B cell (primary cell): Measurements from ENCODE around the gene EGFL6. TPM values are rescaled to one million over a fixed set of nuclear protein-coding genes. Genes with fewer than 3 reads are reported as not detected.
"Not testable (repeated sequence)": the region's sequence is repeated elsewhere in the genome, so short reads cannot be mapped to it uniquely, and the experiment has no call there.

Experiments
- ATAC-seq: fragments of 200-7000 bp; cut with Tn5 transposase; one replicate; pipeline ENCODE4 v1.10.0; 2021; ENCODE audit warnings: low read depth, mild to moderate bottlenecking, moderate number of reproducible peaks, moderate library complexity
- CTCF ChIA-PET: fragments of 350-600 bp; sonication (Branson Sonifier 250); formaldehyde crosslinking; loops from one replicate; lab custom pipeline; 2021; ENCODE audit warnings: antibody characterized with exemption, inconsistent platforms; lab: Charles Lee
- POLR2A ChIA-PET: fragments of 350-600 bp; sonication (Branson Sonifier 250); formaldehyde crosslinking; loops from one replicate; lab custom pipeline; 2021; ENCODE audit warnings: antibody characterized with exemption; lab: Charles Lee
- DNase-seq: peaks from one replicate; pipeline ENCODE4 v3.0.0; 2013
- H2AFZ ChIP-seq: 2 replicates; pipeline ENCODE4 v1.6.1; 2012; ENCODE audit warnings: mild to moderate bottlenecking, low read depth, low read length; ENCODE audit not compliant: insufficient read depth, poor library complexity, severe bottlenecking
- H3K27ac ChIP-seq, 2 donors: 1 replicate in 1 of 2; 2 replicates in 1 of 2; pipeline ENCODE4 v1.5.1; 2012 to 2013; ENCODE audit warnings: low read length in 2 of 2, mild to moderate bottlenecking in 2 of 2, moderate library complexity in 1 of 2
- H3K27me3 ChIP-seq, 4 experiments: fragments of 200-600 bp in 1 of 4; sonication (generic) in 1 of 4; replicated peaks in 1 of 4; 1 replicate in 2 of 4; 2 replicates in 2 of 4; pipeline versions ENCODE4 v1.6.1 to v1.7.0; 2013 to 2016; ENCODE audit warnings: low read length in 3 of 4, mild to moderate bottlenecking in 2 of 4, mixed read lengths in 1 of 4, moderate library complexity in 1 of 4; ENCODE audit not compliant: insufficient read depth in 4 of 4, control insufficient read depth in 3 of 4; ENCODE audit errors: control extremely low read depth in 1 of 4
- H3K36me3 ChIP-seq, 2 experiments: replicated peaks in 1 of 2; 1 replicate in 1 of 2; 2 replicates in 1 of 2; pipeline versions ENCODE4 v1.6.1 to v1.7.1; 2013; ENCODE audit warnings: low read length in 1 of 2; ENCODE audit not compliant: insufficient read depth in 2 of 2, control insufficient read depth in 1 of 2; ENCODE audit errors: control extremely low read depth in 1 of 2, extremely low read depth in 1 of 2
- H3K4me1 ChIP-seq, 2 donors: fragments of 200-600 bp in 1 of 2; sonication (generic) in 1 of 2; 1 replicate in 1 of 2; 2 replicates in 1 of 2; pipeline versions ENCODE4 v1.5.1 to v1.6.1; 2013 to 2017; ENCODE audit warnings: low read length in 2 of 2; ENCODE audit not compliant: control insufficient read depth in 2 of 2, insufficient read depth in 2 of 2
- H3K4me2 ChIP-seq: replicated peaks from 2 replicates; pipeline ENCODE3; 2012; ENCODE audit warnings: mild to moderate bottlenecking, low read depth, low read length; ENCODE audit not compliant: poor library complexity, severe bottlenecking
- H3K4me3 ChIP-seq, 5 experiments: fragments of 200-600 bp in 1 of 5; sonication (generic) in 1 of 5; 1 replicate in 3 of 5; 2 replicates in 2 of 5; pipeline versions ENCODE4 v1.5.1 to v1.7.0; 2011 to 2016; ENCODE audit warnings: low read length in 4 of 5, mild to moderate bottlenecking in 4 of 5, low read depth in 2 of 5, control low read depth in 1 of 5, moderate library complexity in 1 of 5; ENCODE audit not compliant: insufficient read depth in 1 of 5; ENCODE audit errors: control extremely low read depth in 1 of 5, extremely low read depth in 1 of 5
- H3K79me2 ChIP-seq: fragments of 200-600 bp; sonication (generic); one replicate; pipeline ENCODE4 v1.6.0; 2016; ENCODE audit warnings: low read length; ENCODE audit not compliant: control insufficient read depth, insufficient read depth
- H3K9ac ChIP-seq: fragments of 200-600 bp; sonication (generic); 2 replicates; pipeline ENCODE4 v1.6.1; 2017; ENCODE audit warnings: mild to moderate bottlenecking, low read length, moderate library complexity
- H3K9me3 ChIP-seq, 3 donors: one replicate each; pipeline versions ENCODE4 v1.6.1 to v1.7.1; 2013; ENCODE audit warnings: low read length in 2 of 3; ENCODE audit not compliant: control insufficient read depth in 2 of 3, insufficient read depth in 1 of 3; ENCODE audit errors: control extremely low read depth in 1 of 3
- H4K20me1 ChIP-seq: 2 replicates; pipeline ENCODE4 v1.6.0; 2012; ENCODE audit warnings: mild to moderate bottlenecking, low read length; ENCODE audit not compliant: insufficient read depth, control insufficient read depth, poor library complexity, severe bottlenecking
- H3K27ac Mint-ChIP-seq: one replicate; pipeline ENCODE4 v1.8.0; 2021; ENCODE audit warnings: mixed read lengths
- H3K27me3 Mint-ChIP-seq: one replicate; pipeline ENCODE4 v1.8.0; 2021; ENCODE audit warnings: mixed read lengths
- H3K4me1 Mint-ChIP-seq: one replicate; pipeline ENCODE4 v1.8.0; 2021; ENCODE audit warnings: mixed read lengths
- H3K4me3 Mint-ChIP-seq: one replicate; pipeline ENCODE4 v1.8.0; 2021; ENCODE audit warnings: mixed read lengths
- H3K9me3 Mint-ChIP-seq: one replicate; pipeline ENCODE4 v1.8.0; 2022; ENCODE audit warnings: mixed read lengths; ENCODE audit not compliant: insufficient read depth
- CTCF ChIP-seq: fragments of 200-600 bp; IDR thresholded peaks from one replicate; pipeline ENCODE4 v1.8.0; 2022; ENCODE audit warnings: antibody characterized with exemption, mild to moderate bottlenecking
- EZH2 ChIP-seq: IDR thresholded peaks from 2 replicates; pipeline ENCODE4 v1.6.1; 2012; ENCODE audit warnings: borderline replicate concordance, low read depth, mild to moderate bottlenecking, moderate library complexity, low read length; ENCODE audit not compliant: insufficient read depth, poor library complexity, severe bottlenecking
- WGBS: methylation state at CpG from one replicate; pipeline ENCODE4 v1.1.5; 2013; ENCODE audit warnings: missing lambda C conversion rate; ENCODE audit not compliant: insufficient coverage; 5-methylcytosine and 5-hydroxymethylcytosine counted together
- intact Hi-C: fragments of 100-400 bp; cut with micrococcal nuclease; formaldehyde crosslinking; loops from one replicate; pipeline ENCODE4 v1.10.0; 2022
- polyA plus RNA-seq: library from polyadenylated mRNA; depleted of rRNA; stranded (reverse); fragments of >200 nt; gene quantifications from 2 replicates; pipeline ENCODE4 v1.2.3, GENCODE V29; 2012
- total RNA-seq, 2 donors: library from RNA; stranded (reverse); fragments of 120-200 nt in 1 of 2; gene quantifications; 1 replicate in 1 of 2; 2 replicates in 1 of 2; pipeline versions ENCODE4 v1.2.3 to v1.2.4, GENCODE V29; 2013 to 2022

EGFL6 gene
- total and polyA plus RNA-seq, 2 donors (not counting 1 experiment from before 2014, with no cell fraction given): not detected

GRCh38 chrX:13667919-13668318, 98.5 kb downstream of the EGFL6 start:
- Histone ChIP-seq H3K9ac (no peak overlapping the region), H3K9me3 (no peaks in the 10 kb centered on the region), H2AFZ (no peak overlapping the region), H3K4me1 (no peaks in the 10 kb centered on the region), H4K20me1 (no peaks in the 10 kb centered on the region), H3K27me3 (no peaks in the 10 kb centered on the region), H3K4me3 (no peak overlapping the region), H3K27ac (no peak overlapping the region), H3K36me3 (peaks cover 0 to 21% of the 10 kb centered on the region in 2 experiments), H3K79me2 (no peaks in the 10 kb centered on the region), H3K4me2 (no peak overlapping the region)
- TF ChIP-seq CTCF: no peak
- no peak for TF ChIP-seq EZH2
- POLR2A ChIA-PET: no interaction called here
- H3K4me1 Mint-ChIP-seq: peaks cover 17% of the 10 kb centered on the region
- no peaks in the 10 kb centered on the region for H3K9me3 Mint-ChIP-seq
- no peak overlapping the region for H3K27ac Mint-ChIP-seq
- intact Hi-C loops: no loop called here
- no peak for DNase-seq
- CTCF ChIA-PET: no interaction called here
- ATAC-seq: no peak
- H3K27me3 Mint-ChIP-seq: no peaks in the 10 kb centered on the region
- no peak overlapping the region for H3K4me3 Mint-ChIP-seq

DNA sequence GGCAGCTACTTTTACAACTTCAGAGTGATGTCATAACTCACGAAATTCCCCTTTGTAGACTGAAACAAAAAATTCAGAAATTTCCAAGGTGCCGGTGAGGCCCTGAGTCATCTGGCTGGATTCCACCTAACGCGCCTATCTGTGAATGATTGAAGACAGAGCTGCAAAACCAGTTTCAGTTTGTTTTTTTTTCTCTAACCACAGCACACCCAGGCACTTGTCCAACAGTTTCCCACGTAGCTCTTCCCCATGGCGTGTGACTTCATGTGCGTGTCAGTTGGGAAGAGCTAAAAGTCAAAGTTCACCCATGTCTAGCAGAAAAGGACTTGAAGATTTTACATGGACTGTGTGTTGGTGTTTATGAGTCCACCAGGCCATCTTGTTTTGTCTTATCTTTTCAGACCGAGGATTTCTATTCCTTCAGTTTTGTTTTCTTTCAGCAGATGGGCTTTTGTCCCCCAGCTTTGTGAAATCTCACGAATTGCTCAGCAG, 99.9 kb downstream of the EGFL6 start:
- no peaks in the 10 kb centered on the region for H3K27me3 ChIP-seq
- Mint-ChIP-seq H3K27me3 (no peaks in the 10 kb centered on the region), H3K4me1 (peaks cover 17% of the 10 kb centered on the region), H3K4me3 (peak overlapping the region; percentile 62), H3K9me3 (no peaks in the 10 kb centered on the region), H3K27ac (peak overlapping the region; percentile 16)
- WGBS: 15% methylated on average over 4 of the region's 9 CpGs
- ATAC-seq (peak; percentile 68), DNase-seq (peak; percentile 50)
- H3K79me2 ChIP-seq: no peaks in the 10 kb centered on the region
- peak overlapping the region; percentile 3 for H3K4me2 ChIP-seq
- POLR2A ChIA-PET: no interaction called here
- no peak overlapping the region for H2AFZ ChIP-seq
- H3K9ac ChIP-seq: no peak overlapping the region
- peaks cover 0 to 8% of the 10 kb centered on the region in 2 experiments for H3K36me3 ChIP-seq
- H3K4me3 ChIP-seq: no peak overlapping the region
- H3K9me3 ChIP-seq: no peaks in the 10 kb centered on the region
- H3K27ac ChIP-seq: no peak overlapping the region
- H3K4me1 ChIP-seq: no peaks in the 10 kb centered on the region
- H4K20me1 ChIP-seq: no peaks in the 10 kb centered on the region
- CTCF ChIA-PET: interaction anchor here (1.1 kb wide), 1 partner anchor 10 kb away, joined by 3 read pairs; no protein-coding TSS in a partner anchor
- intact Hi-C loops: no loop called here
- TF ChIP-seq CTCF: no peak
- no peak for TF ChIP-seq EZH2

GRCh38 chrX:13669755-13670154, 100.4 kb downstream of the EGFL6 start:
- POLR2A ChIA-PET, H2AFZ ChIP-seq: not testable (repeated sequence)
- WGBS: 100% methylated on average over 1 of the region's 8 CpGs

More at GRCh38 chrX:13669755-13670154, 100.4 kb downstream of the EGFL6 start:
- H3K79me2 ChIP-seq, H3K27me3 Mint-ChIP-seq, intact Hi-C loops, H3K4me1 ChIP-seq, H3K4me3 Mint-ChIP-seq, H3K9me3 ChIP-seq, H4K20me1 ChIP-seq, H3K36me3 ChIP-seq, DNase-seq, H3K4me3 ChIP-seq, H3K9me3 Mint-ChIP-seq, H3K9ac ChIP-seq, ATAC-seq, H3K27me3 ChIP-seq, H3K27ac ChIP-seq, H3K27ac Mint-ChIP-seq: not testable (repeated sequence)
- CTCF ChIA-PET: interaction anchor here (0.6 to 1.1 kb wide), 2 partner anchors 11 to 362 kb away, joined by 3 read pairs; no protein-coding TSS in a partner anchor
- peak overlapping the region; percentile 3 for H3K4me2 ChIP-seq
- H3K4me1 Mint-ChIP-seq: peaks cover 17% of the 10 kb centered on the region
